HG02678 (cell line): ENCODE measurements around the gene VAV1.
"Not testable (repeated sequence)": the region's sequence is repeated elsewhere in the genome, so short reads cannot be mapped to it uniquely, and the experiment has no call there.

ENCODE experiments used
- ATAC-seq: cut with Tn5 transposase; IDR thresholded peaks from one replicate; pipeline ENCODE4 v1.9.1; 2021; ENCODE audit warnings: mild to moderate bottlenecking, moderate library complexity; ENCODE audit not compliant: unreplicated experiment

Gene VAV1

DNA sequence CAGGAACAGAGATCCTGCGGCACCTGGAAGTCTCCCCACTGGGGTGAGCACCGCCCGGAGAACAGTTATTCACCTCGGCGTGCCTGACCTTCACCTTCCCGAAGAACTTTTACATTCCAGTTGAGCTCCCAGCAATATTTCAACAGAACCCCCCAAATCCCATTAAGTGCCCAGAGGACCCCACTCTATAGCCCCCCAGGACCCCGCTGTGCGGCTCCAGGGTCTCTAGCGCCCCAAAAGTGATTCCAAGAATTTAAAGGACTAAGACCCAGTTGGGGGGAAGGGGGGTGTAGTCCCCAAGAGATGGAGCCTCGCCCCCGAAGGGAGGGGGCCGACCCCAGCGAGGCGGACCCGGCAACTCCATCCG is 35.6 kb upstream of the VAV1 start:
- no peak for ATAC-seq

- ATAC-seq: peak; percentile 71
Measured at GRCh38 chr19:6737284-6737872, 35.1 kb upstream of the VAV1 start, which contains the start of gene GPR108. GPR108 (minus strand) TSS chr19:6737580; CDS start chr19:6737576, 4 bp downstream.

DNA sequence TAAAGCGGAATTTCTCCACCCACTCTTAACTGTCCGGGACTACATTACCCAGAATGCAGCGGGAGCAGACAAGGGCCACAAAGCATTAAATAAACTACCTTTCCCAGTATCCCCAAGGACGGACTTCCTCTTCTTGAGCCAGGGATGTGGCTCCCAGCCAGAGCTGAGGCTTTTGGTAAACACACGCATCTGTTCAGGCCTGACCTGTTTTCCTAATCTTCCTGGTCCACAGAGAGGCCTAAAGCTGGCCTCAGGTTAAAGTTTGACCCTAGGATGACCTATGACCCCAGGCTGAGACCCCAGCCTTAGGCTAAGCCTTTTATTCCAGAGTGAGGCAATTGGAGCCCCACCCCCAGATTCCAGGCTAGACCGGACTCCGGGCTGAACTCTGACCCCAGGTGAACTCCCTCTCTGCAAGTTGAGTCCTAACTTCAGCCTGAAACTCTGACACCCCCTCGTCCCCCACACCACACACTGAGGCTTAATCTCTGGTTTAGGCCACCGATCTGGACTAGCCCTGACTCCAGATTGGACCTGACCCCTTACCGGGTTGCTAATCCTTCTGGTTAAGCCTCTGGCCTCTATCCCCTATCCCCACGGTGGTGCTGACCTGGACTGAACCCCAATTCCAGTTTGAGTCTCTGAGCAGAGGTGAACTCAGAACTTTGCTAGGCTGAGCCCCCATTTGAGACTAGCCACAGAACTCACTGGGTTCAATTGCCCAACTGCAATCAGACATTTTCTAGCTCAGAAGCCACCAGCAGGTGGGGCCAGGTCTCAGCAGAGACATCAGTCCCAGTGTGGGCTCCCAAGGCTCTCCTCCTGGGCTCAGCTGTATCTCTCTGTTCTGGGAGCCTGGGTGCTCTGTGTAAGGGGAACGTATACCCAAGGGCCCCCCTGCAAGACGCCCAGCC is 34.4 kb upstream of the VAV1 start:
- ATAC-seq: no peak

DNA sequence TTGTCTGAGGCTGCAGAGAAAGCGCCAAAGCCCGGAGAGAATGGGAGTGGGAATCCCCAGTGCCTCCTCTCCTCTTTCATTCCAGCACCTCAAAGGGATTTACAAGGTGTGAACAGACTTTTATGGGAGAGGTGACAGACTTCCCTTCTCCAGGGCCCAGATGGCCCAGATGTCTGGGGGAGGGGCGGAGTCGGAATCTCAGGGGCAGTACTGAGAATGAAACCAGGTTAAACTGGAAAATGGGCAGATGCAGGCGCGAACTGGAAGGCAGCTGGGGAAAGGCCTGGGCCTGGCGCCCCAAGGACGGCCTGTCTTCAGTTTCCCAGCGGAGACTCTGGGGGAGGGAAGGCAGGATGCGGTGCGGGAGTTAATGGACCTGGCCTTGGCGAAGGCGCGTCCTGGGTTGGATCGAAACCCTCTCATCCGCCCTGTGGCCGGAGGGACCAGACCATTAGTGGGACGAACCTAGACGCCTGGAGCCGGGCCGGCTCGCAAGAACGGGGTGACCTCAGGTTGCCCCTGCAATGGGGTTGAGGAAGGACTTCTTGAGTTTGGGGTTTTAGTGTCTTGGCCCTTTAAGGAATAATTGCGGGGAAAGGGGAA is 33.6 kb upstream of the VAV1 start:
- ATAC-seq: no peak

DNA sequence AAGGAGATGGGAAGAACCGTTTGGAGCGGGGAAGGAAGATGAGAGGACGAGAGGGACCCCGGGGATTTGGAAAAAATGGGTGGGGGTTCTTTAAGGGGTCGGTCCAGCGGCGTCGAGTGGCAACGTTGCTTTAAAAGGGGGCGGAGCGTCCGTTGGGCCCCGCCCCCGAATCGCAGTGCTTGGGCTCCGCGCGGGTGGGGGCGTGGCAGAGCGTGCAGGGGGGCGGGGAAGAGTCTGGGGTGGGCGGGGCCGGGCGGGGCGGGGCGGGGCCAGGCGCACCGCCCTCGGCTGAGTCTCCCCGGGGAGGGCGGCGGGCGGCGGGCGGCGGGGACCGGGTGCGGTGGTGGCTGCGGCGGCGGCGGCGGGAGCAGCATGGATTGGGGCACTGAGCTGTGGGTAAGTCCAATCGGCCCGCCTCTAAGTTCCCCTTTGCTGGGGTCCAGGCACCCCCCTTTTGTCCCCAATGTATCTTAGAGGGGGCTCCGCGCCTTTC is 33.1 kb upstream of the VAV1 start, which contains the start of gene TRIP10:
Gene TRIP10, plus strand, starts transcription at position 291 of the 493 bp plus-strand sequence. Its CDS starts 82 bp downstream, at position 373.
- no peak for ATAC-seq

DNA sequence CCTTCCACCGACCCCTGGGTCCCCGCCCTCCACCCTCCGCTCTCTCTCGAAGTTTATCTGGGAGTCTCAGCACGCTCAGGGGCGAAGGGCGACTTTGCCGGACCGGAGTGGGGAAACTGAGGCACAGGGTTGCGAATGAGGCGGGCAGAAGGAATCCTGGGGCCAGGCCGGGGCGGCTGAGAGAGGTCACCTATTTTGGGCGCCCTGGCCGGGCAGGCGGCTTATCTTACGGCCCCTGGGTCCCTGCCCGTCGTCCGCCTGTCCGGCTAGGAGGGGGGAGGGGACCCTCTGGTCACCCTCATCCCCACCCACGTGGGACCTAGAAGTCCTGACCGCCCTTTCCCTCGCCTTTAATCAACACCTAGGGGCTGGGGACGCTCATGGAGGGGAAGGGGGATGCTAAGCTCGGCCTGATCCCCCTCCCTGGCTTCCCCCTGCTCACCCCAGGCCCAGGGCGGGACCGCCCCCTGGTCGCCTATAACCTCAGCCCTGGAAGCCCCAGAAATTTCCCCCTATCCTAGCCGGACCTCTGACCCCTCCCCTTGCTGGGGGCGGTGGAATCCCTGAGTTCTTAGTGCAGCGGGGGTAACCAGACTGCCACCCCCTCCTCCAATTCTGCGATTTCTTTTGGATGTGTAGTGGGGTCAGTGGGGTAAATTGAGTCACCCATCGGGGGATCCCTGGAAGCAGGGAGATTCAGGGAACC is 32.5 kb upstream of the VAV1 start:
- no peak for ATAC-seq

- no peak for ATAC-seq
Measured at GRCh38 chr19:6740589-6741343, 31.7 kb upstream of the VAV1 start.

DNA sequence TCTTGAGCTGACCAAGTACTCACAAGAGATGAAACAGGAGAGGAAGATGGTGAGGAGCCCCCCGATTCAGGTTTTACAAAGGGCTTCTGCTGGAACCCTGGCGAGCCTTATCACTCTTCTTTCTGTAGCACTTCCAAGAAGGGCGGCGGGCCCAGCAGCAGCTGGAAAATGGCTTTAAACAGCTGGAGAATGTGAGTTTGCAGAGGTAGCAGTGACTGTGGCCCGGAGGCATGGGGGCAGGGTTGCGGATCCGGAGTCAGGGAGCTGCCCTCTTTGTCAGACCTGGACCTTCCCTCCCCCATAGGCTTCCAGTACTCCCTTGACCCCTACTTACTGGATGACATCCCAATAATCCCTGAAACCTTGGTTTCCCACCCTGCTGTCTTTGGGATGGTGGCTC is 29.4 kb upstream of the VAV1 start:
- ATAC-seq: no peak

- no peak for ATAC-seq
Measured at GRCh38 chr19:6743714-6744380, 28.7 kb upstream of the VAV1 start.

- ATAC-seq: no peak
Measured at GRCh38 chr19:6744381-6745301, 27.9 kb upstream of the VAV1 start.

DNA sequence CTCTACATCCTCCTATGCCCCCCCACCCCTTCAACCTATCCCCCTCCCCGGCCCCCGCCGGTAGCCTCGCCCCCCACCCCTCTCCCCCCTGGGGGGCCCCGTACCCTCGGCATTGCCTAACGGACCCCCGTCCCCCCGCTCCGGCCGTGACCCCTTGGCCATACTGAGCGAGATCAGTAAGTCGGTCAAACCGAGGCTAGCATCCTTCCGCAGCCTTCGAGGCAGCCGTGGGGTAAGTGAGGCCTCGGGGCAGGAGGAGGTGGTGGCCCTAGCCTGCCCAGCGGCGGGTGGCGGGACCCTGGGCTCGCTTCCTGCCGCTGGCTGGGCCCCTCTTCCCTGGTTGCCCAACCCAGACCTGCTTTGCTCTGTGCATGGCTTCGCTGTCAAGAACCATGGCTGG is 26.5 kb upstream of the VAV1 start:
- ATAC-seq: no peak

GRCh38 chr19:6748543-6748942 is 24.0 kb upstream of the VAV1 start:
- not testable (repeated sequence) for ATAC-seq

DNA sequence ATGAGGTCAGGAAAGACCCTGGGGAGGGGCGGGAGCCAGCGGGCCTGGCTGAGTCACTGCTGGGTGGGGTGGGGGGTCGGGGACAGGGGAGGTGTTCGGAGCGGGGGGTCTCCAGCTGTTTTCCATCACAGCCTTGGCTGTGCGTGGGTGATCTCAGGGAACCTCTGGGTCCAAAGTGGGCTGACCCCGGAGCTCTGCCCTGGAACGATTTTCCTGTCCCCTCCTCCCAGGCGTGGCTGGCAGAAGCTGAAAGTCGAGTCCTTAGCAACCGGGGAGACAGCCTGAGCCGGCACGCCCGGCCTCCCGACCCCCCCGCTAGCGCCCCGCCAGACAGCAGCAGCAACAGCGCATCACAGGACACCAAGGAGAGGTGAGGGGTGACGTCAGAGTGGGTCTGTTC is 22.4 kb upstream of the VAV1 start:
- no peak for ATAC-seq

- no peak for ATAC-seq
Measured at GRCh38 chr19:6751189-6751588, 21.3 kb upstream of the VAV1 start.

GRCh38 chr19:6752256-6753177 is 20.0 kb upstream of the VAV1 start:
- ATAC-seq: no peak

DNA sequence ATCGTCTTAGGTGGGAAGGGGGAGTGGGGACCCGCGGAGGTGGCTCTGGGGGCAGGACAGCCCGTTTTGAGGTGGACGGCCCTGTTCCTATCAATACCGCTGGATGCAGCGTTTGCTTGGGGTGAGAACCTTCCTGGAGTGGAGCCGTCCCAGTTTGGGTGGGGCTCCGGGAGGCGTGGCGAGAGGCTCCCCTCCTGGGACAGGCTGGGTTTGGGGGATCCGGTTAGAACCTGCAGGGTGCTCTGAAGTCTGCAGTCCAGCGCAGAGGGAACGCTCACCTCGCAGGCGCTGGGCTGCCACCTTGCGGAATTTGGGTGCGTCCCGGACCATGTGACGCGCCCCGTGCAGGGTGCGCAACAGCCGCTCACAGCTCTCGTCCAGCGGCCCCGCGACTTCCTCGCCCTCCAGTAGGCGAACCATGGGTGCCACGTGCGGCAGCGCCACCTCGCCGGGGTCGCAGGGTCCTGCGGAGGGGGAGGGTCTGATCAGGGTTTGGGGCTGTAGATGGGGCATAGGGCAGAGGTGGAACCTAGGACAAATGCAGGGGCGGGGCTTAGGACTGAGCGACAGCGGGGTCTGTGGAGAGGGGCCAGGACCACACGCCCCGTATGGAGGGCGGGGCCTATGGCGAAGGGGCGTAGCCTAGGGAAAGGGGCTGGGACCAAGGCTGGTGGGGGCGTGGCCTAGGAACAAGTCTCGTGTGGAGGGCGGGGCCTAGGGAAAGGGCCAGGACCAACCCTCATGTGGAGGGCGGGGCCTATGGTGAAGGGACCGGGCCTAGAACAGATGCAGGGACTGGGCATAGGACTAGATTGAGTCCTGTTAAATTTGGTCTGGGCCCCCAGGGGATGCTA is 19.1 kb upstream of the VAV1 start:
- ATAC-seq: peak; percentile 81

- ATAC-seq: no peak
Measured at GRCh38 chr19:6754136-6754535, 18.4 kb upstream of the VAV1 start.
